Measurements from ENCODE around the gene AOAH. TPM values are rescaled to one million over a fixed set of nuclear protein-coding genes. Genes with fewer than 3 reads are reported as not detected.

The AOAH gene
- total and polyA plus RNA-seq, 2 experiments from 2014 or later = not detected

- Histone ChIP-seq H3K4me1 (ENCODE audit: insufficient read depth) (no peaks in the 10 kb centered on the region), H3K9me3 (ENCODE audit: low read depth) (no peaks in the 10 kb centered on the region), H3K4me3 (no peak overlapping the region), H3K27ac (no peak overlapping the region), H3K36me3 (ENCODE audit: low read depth) (no peaks in the 10 kb centered on the region), H4K20me1 (ENCODE audit: insufficient read depth) (no peaks in the 10 kb centered on the region), H3K4me2 (ENCODE audit: unreplicated experiment) (no peak overlapping the region), H3F3A (ENCODE audit: insufficient read depth) (no peaks in the 10 kb centered on the region), H2AFZ (no peak overlapping the region), H3K9ac (no peak overlapping the region), H3K27me3 (replicated peaks; ENCODE audit: insufficient read depth) (no peaks in the 10 kb centered on the region; the same call in 1 of the 2 replicates), H3K79me2 (ENCODE audit: insufficient read depth) (no peaks in the 10 kb centered on the region), H3K9me2 (ENCODE audit: insufficient read depth) (no peaks in the 10 kb centered on the region)
- DNase-seq = no peak
- in situ Hi-C loops (cut with MboI) = no loop called here
- 9 to 39% methylated on average over 2 of the region's 2 CpGs for WGBS, 2 experiments (ENCODE audit: low coverage in 1 of 2, low lambda C conversion rate in 2 of 2, missing lambda C conversion rate in 2 of 2)
- TF ChIP-seq EZH2phosphoT487 (IDR thresholded peaks at IDR 0.05; ENCODE audit: insufficient read depth, low read depth) (no peak), EZH2 (IDR thresholded peaks at IDR 0.05; ENCODE audit: insufficient read depth, poor library complexity, severe bottlenecking) (no peak)
Observed at GRCh38 chr7:36549029-36549428, 175.3 kb downstream of the AOAH start.

- Histone ChIP-seq H3F3A (ENCODE audit: insufficient read depth) (no peaks in the 10 kb centered on the region), H3K36me3 (ENCODE audit: low read depth) (no peaks in the 10 kb centered on the region), H3K4me3 (no peak overlapping the region), H3K9ac (no peak overlapping the region), H2AFZ (no peak overlapping the region), H3K4me2 (ENCODE audit: unreplicated experiment) (no peak overlapping the region), H3K27me3 (replicated peaks; ENCODE audit: insufficient read depth) (no peaks in the 10 kb centered on the region; the same call in 1 of the 2 replicates), H3K27ac (no peak overlapping the region), H3K9me3 (ENCODE audit: low read depth) (no peaks in the 10 kb centered on the region), H3K79me2 (ENCODE audit: insufficient read depth) (no peaks in the 10 kb centered on the region), H4K20me1 (ENCODE audit: insufficient read depth) (no peaks in the 10 kb centered on the region), H3K4me1 (ENCODE audit: insufficient read depth) (no peaks in the 10 kb centered on the region), H3K9me2 (ENCODE audit: insufficient read depth) (no peaks in the 10 kb centered on the region)
- WGBS, 2 experiments (ENCODE audit: low coverage in 1 of 2, low lambda C conversion rate in 2 of 2, missing lambda C conversion rate in 2 of 2) = 43 to 52% methylated on average over 5 of the region's 5 CpGs
- no peak for DNase-seq
- TF ChIP-seq EZH2 (IDR thresholded peaks at IDR 0.05; ENCODE audit: insufficient read depth, poor library complexity, severe bottlenecking) (no peak), EZH2phosphoT487 (IDR thresholded peaks at IDR 0.05; ENCODE audit: insufficient read depth, low read depth) (no peak)
- in situ Hi-C loops (cut with MboI) = no loop called here
Observed at GRCh38 chr7:36547416-36547815, 176.9 kb downstream of the AOAH start.

- Histone ChIP-seq H3K36me3 (ENCODE audit: low read depth) (no peaks in the 10 kb centered on the region), H3K27ac (no peak overlapping the region), H2AFZ (no peak overlapping the region), H3K9ac (no peak overlapping the region), H3K79me2 (ENCODE audit: insufficient read depth) (no peaks in the 10 kb centered on the region), H3K4me1 (ENCODE audit: insufficient read depth) (no peaks in the 10 kb centered on the region), H3K9me3 (ENCODE audit: low read depth) (no peaks in the 10 kb centered on the region), H3K9me2 (ENCODE audit: insufficient read depth) (no peaks in the 10 kb centered on the region), H4K20me1 (ENCODE audit: insufficient read depth) (no peaks in the 10 kb centered on the region), H3K27me3 (replicated peaks; ENCODE audit: insufficient read depth) (peaks cover 7% of the 10 kb centered on the region; the same call in 1 of the 2 replicates), H3K4me2 (ENCODE audit: unreplicated experiment) (no peak overlapping the region), H3K4me3 (no peak overlapping the region), H3F3A (ENCODE audit: insufficient read depth) (no peaks in the 10 kb centered on the region)
- TF ChIP-seq EZH2 (IDR thresholded peaks at IDR 0.05; ENCODE audit: insufficient read depth, poor library complexity, severe bottlenecking) (no peak), EZH2phosphoT487 (IDR thresholded peaks at IDR 0.05; ENCODE audit: insufficient read depth, low read depth) (no peak)
- no peak for DNase-seq
- in situ Hi-C loops (cut with MboI) = no loop called here
- WGBS, 2 experiments (ENCODE audit: low coverage in 1 of 2, low lambda C conversion rate in 2 of 2, missing lambda C conversion rate in 2 of 2) = 0 to 3% methylated on average over 1 of the region's 1 CpG
Observed at GRCh38 chr7:36546331-36546730, 178.0 kb downstream of the AOAH start.

- no peaks in the 10 kb centered on the region for H3F3A ChIP-seq (ENCODE audit: insufficient read depth)
- H3K27ac ChIP-seq = no peak overlapping the region
- no peaks in the 10 kb centered on the region for H3K9me2 ChIP-seq (ENCODE audit: insufficient read depth)
- peaks cover 7% of the 10 kb centered on the region; the same call in 1 of the 2 replicates for H3K27me3 ChIP-seq (replicated peaks; ENCODE audit: insufficient read depth)
- H3K36me3 ChIP-seq (ENCODE audit: low read depth) = no peaks in the 10 kb centered on the region
- no peaks in the 10 kb centered on the region for H3K4me1 ChIP-seq (ENCODE audit: insufficient read depth)
- no peaks in the 10 kb centered on the region for H3K9me3 ChIP-seq (ENCODE audit: low read depth)
- no peaks in the 10 kb centered on the region for H4K20me1 ChIP-seq (ENCODE audit: insufficient read depth)
- TF ChIP-seq EZH2 (IDR thresholded peaks at IDR 0.05; ENCODE audit: insufficient read depth, poor library complexity, severe bottlenecking) = no peak
- no peak for DNase-seq
- H3K4me3 ChIP-seq = no peak overlapping the region
- in situ Hi-C loops (cut with MboI) = no loop called here
- no peak overlapping the region for H3K9ac ChIP-seq
- 27 to 33% methylated on average over 2 of the region's 2 CpGs for WGBS, 2 experiments (ENCODE audit: low coverage in 1 of 2, low lambda C conversion rate in 2 of 2, missing lambda C conversion rate in 2 of 2)
- no peak overlapping the region for H2AFZ ChIP-seq
- H3K4me2 ChIP-seq (ENCODE audit: unreplicated experiment) = no peak overlapping the region
- no peaks in the 10 kb centered on the region for H3K79me2 ChIP-seq (ENCODE audit: insufficient read depth)
Observed at GRCh38 chr7:36545291-36545690, 179.0 kb downstream of the AOAH start.

GRCh38 chr7:36538126-36538525 is 186.2 kb downstream of the AOAH start:
- in situ Hi-C loops (cut with MboI) = no loop called here
- no peak for DNase-seq
- Histone ChIP-seq H3K4me3 (no peak overlapping the region), H3K9me3 (ENCODE audit: low read depth) (no peaks in the 10 kb centered on the region), H3K27ac (no peak overlapping the region), H3K27me3 (replicated peaks; ENCODE audit: insufficient read depth) (peaks cover 15% of the 10 kb centered on the region; the same call in 1 of the 2 replicates), H3F3A (ENCODE audit: insufficient read depth) (no peaks in the 10 kb centered on the region), H2AFZ (no peak overlapping the region), H4K20me1 (ENCODE audit: insufficient read depth) (no peaks in the 10 kb centered on the region), H3K79me2 (ENCODE audit: insufficient read depth) (no peaks in the 10 kb centered on the region), H3K9ac (no peak overlapping the region), H3K9me2 (ENCODE audit: insufficient read depth) (no peaks in the 10 kb centered on the region), H3K4me1 (ENCODE audit: insufficient read depth) (no peaks in the 10 kb centered on the region), H3K36me3 (ENCODE audit: low read depth) (no peaks in the 10 kb centered on the region), H3K4me2 (ENCODE audit: unreplicated experiment) (no peak overlapping the region)
- WGBS, 2 experiments (ENCODE audit: low coverage in 1 of 2, low lambda C conversion rate in 2 of 2, missing lambda C conversion rate in 2 of 2) = 41 to 43% methylated on average over 7 of the region's 7 CpGs
- TF ChIP-seq EZH2 (IDR thresholded peaks at IDR 0.05; ENCODE audit: insufficient read depth, poor library complexity, severe bottlenecking) (no peak), EZH2phosphoT487 (IDR thresholded peaks at IDR 0.05; ENCODE audit: insufficient read depth, low read depth) (no peak)

Data from GM23248 (cell line).